ENCODE data around the gene CST3. TPM values are rescaled to one million over a fixed set of nuclear protein-coding genes. Genes with fewer than 3 reads are reported as not detected.
"Not testable (repeated sequence)": the region's sequence is repeated elsewhere in the genome, so short reads cannot be mapped to it uniquely, and the experiment has no call there.

Gene CST3
- total and polyA plus RNA-seq, 3 donors from 2014 or later, result 1,703 to 4,272 (median 3,145) TPM

- Histone ChIP-seq H3K9me3 (no peaks in the 10 kb centered on the region), H3K27me3 (no peaks in the 10 kb centered on the region), H3K27ac (peak overlapping the region; percentile 63 to 81), H3K4me1 (peaks cover 22% of the 10 kb centered on the region), H3K4me3 (no peak overlapping the region), H3K36me3 (ENCODE audit: low read depth, missing control alignments) (no peaks in the 10 kb centered on the region)
- intact Hi-C loops (cut with DNase I; ENCODE audit: low total_unique reads), result loop anchor here (10.0 kb wide), 2 partner anchors 268 to 1432 kb away; partner anchors contain the start of genes ACSS1 and NXT1
- peak; percentile 69 for DNase-seq
- TF ChIP-seq CTCF (IDR thresholded peaks at IDR 0.05) (no peak), POLR2A (IDR thresholded peaks at IDR 0.05) (no peak)
- 30 to 33% methylated on average over 4 of the region's 4 CpGs for WGBS, 2 donors
Measured at GRCh38 chr20:23622839-23623343, 14.9 kb downstream of the CST3 start.

GRCh38 chr20:23622401-23622800 is 15.4 kb downstream of the CST3 start:
- Histone ChIP-seq H3K4me1 (peaks cover 22% of the 10 kb centered on the region), H3K27ac (peak overlapping the region; percentile 63 to 81)
- not testable (repeated sequence) for H3K9me3 ChIP-seq; H3K27me3 ChIP-seq; H3K36me3 ChIP-seq (ENCODE audit: low read depth, missing control alignments); H3K4me3 ChIP-seq; DNase-seq
- 53 to 59% methylated on average over 3 of the region's 3 CpGs for WGBS, 2 donors
- intact Hi-C loops (cut with DNase I; ENCODE audit: low total_unique reads), result loop anchor here (10.0 kb wide), 2 partner anchors 268 to 1432 kb away; partner anchors contain the start of genes ACSS1 and NXT1

GRCh38 chr20:23620670-23621386 is 16.9 kb downstream of the CST3 start:
- H3K27ac ChIP-seq; H3K4me3 ChIP-seq; H3K27me3 ChIP-seq; H3K9me3 ChIP-seq; DNase-seq; H3K36me3 ChIP-seq (ENCODE audit: low read depth, missing control alignments): not testable (repeated sequence)
- intact Hi-C loops (cut with DNase I; ENCODE audit: low total_unique reads), result loop anchor here (10.0 kb wide), 2 partner anchors 266 to 1434 kb away; partner anchors contain the start of genes ACSS1 and NXT1
- H3K4me1 ChIP-seq, result peaks cover 20% of the 10 kb centered on the region
- WGBS, 2 donors, result 79% methylated on average over 11 of the region's 11 CpGs; no CpG with 5 or more reads in 1 of the 2 donors

GRCh38 chr20:23614163-23614562 is 23.6 kb downstream of the CST3 start:
- no peak overlapping the region for H3K4me3 ChIP-seq
- 87 to 97% methylated on average over 3 to 5 of the region's 5 CpGs for WGBS, 2 donors
- H3K27ac ChIP-seq, result no peak overlapping the region
- no peaks in the 10 kb centered on the region for H3K27me3 ChIP-seq
- TF ChIP-seq POLR2A (IDR thresholded peaks at IDR 0.05), result no peak
- no peak for TF ChIP-seq CTCF (IDR thresholded peaks at IDR 0.05)
- H3K4me1 ChIP-seq, result peaks cover 3% of the 10 kb centered on the region
- H3K36me3 ChIP-seq (ENCODE audit: low read depth, missing control alignments), result no peaks in the 10 kb centered on the region
- intact Hi-C loops (cut with DNase I; ENCODE audit: low total_unique reads), result no loop called here
- no peaks in the 10 kb centered on the region for H3K9me3 ChIP-seq
- DNase-seq, result no peak

- H3K9me3 ChIP-seq, result no peaks in the 10 kb centered on the region
- H3K4me3 ChIP-seq, result no peak overlapping the region
- intact Hi-C loops (cut with DNase I; ENCODE audit: low total_unique reads), result no loop called here
- H3K4me1 ChIP-seq, result peaks cover 3% of the 10 kb centered on the region
- peak overlapping the region in 1 of 2 donors; percentile 19 for H3K27ac ChIP-seq
- H3K27me3 ChIP-seq, result no peaks in the 10 kb centered on the region
- peak; percentile 66 for DNase-seq
- TF ChIP-seq CTCF (IDR thresholded peaks at IDR 0.05) (no peak), POLR2A (IDR thresholded peaks at IDR 0.05) (no peak)
- H3K36me3 ChIP-seq (ENCODE audit: low read depth, missing control alignments), result no peaks in the 10 kb centered on the region
Measured at GRCh38 chr20:23613676-23614075, 24.1 kb downstream of the CST3 start.
